ENCODE data around the gene CAMK2G.

DNA sequence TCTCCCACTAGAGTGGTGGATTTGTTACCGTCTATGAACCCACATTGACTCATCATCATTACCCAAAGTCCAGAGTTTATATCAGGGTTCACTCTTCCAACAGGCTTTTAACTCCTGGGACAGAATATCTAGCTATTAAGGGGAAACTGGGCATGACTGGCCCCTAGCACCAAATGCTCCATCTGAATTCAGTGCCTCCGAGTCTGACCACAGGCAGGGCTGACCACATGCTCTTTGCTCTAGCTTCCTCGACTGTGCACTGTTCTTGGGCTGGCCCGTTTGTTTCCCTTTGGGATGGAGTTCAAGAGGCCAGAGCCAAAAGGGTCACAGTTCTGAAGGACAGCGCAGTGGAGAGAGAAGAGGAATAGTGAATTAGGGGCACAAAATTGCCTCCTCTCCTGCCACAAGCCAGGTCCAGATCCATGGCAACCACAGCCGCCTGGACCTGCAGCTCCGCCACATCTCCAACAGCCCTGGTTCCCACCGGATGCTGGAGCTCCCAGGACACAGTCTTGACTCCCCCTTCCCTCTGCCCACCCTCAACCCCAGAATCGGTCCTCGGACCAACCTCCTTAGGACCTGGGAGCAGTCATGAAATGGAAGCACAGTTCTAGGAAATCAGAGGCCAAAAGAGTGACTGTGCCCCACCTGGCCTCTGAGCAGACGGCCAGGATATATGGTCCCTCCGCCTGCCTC is 16.2 kb downstream of the CAMK2G start:
- TF ChIP-seq CTCF (IDR thresholded peaks at IDR 0.05) (no peak), EP300 (IDR thresholded peaks at IDR 0.05; ENCODE audit: low read depth) (no peak)
